Subcutaneous adipose tissue (tissue), 4 donors: ENCODE data around the gene MYO1F. TPM values are rescaled to one million over a fixed set of nuclear protein-coding genes. Genes with fewer than 3 reads are reported as not detected.

ENCODE experiments used
- CTCF ChIP-seq: fragments of 450-650 bp; IDR thresholded peaks from one replicate; pipeline ENCODE4 v1.5.1; 2016; ENCODE audit warnings: low read depth, mild to moderate bottlenecking, control low read depth, antibody characterized with exemption, moderate library complexity
- total RNA-seq, 4 donors: library from RNA; depleted of rRNA; stranded (reverse); fragments of >200 nt; gene quantifications; one replicate each; pipeline ENCODE4 v1.1.0, GENCODE V29; 2016

Gene MYO1F
- total RNA-seq, 4 donors from 2014 or later, result 13.4 to 48.3 (median 26.0) TPM

DNA sequence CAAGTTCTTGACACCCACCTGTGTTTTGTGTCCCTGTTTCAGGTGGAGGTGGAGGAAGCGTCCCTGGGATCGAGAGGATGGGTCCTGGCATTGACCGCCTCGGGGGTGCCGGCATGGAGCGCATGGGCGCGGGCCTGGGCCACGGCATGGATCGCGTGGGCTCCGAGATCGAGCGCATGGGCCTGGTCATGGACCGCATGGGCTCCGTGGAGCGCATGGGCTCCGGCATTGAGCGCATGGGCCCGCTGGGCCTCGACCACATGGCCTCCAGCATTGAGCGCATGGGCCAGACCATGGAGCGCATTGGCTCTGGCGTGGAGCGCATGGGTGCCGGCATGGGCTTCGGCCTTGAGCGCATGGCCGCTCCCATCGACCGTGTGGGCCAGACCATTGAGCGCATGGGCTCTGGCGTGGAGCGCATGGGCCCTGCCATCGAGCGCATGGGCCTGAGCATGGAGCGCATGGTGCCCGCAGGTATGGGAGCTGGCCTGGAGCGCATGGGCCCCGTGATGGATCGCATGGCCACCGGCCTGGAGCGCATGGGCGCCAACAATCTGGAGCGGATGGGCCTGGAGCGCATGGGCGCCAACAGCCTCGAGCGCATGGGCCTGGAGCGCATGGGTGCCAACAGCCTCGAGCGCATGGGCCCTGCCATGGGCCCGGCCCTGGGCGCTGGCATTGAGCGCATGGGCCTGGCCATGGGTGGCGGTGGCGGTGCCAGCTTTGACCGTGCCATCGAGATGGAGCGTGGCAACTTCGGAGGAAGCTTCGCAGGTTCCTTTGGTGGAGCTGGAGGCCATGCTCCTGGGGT is 91.5 kb downstream of the MYO1F start:
- TF ChIP-seq CTCF, result no peak

GRCh38 chr19:8484331-8484894 is 92.8 kb downstream of the MYO1F start:
- TF ChIP-seq CTCF, result no peak

- no peak for TF ChIP-seq CTCF
Measured at GRCh38 chr19:8483165-8483564, 94.1 kb downstream of the MYO1F start.

DNA sequence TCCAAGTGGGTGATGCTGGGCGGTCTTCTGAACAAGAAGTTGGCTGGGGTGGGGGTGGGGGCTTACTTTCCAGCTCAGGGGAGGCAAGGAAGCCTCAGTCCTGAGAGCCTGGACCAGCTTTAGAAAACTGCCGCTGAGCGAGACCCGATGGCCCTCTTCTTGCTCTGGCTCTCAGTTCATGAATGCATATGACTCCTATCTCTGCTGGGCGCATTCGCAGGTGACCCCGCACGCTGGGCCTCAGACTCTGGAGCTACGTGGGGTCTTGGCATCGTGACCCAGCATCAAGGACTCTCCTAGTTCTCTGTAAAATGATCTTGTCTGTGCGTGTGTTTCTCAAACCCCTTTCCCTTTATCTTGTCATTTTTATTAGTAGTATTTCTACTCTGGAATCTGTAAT is 94.5 kb downstream of the MYO1F start:
- no peak for TF ChIP-seq CTCF

GRCh38 chr19:8481616-8482015 is 95.6 kb downstream of the MYO1F start:
- TF ChIP-seq CTCF, result no peak

GRCh38 chr19:8481201-8481600 is 96.0 kb downstream of the MYO1F start:
- TF ChIP-seq CTCF, result no peak

- no peak for TF ChIP-seq CTCF
Measured at GRCh38 chr19:8478598-8478997, 98.6 kb downstream of the MYO1F start.
